KMS-11 (cell line): Measurements from ENCODE around the gene PACSIN1.

Source experiments
- H2AFZ ChIP-seq: fragments of 200-600 bp; sonication (generic); 2 replicates; pipeline ENCODE4 v1.6.1; 2016; ENCODE audit warnings: antibody characterized with exemption, mixed run types, low read depth
- H3K27ac ChIP-seq: fragments of 200-600 bp; sonication (generic); 2 replicates; pipeline ENCODE4 v1.6.1; 2016; ENCODE audit warnings: mild to moderate bottlenecking, mixed run types
- H3K27me3 ChIP-seq: fragments of 200-600 bp; sonication (generic); 2 replicates; pipeline ENCODE4 v1.6.1; 2017; ENCODE audit warnings: mild to moderate bottlenecking, low read depth, mixed run types, moderate library complexity; ENCODE audit not compliant: insufficient read depth
- H3K36me3 ChIP-seq: fragments of 200-600 bp; sonication (generic); 2 replicates; pipeline ENCODE4 v1.6.1; 2017; ENCODE audit warnings: mild to moderate bottlenecking, mixed run types; ENCODE audit not compliant: insufficient read depth
- H3K4me1 ChIP-seq: fragments of 200-600 bp; sonication (generic); 2 replicates; pipeline ENCODE4 v1.6.1; 2016; ENCODE audit warnings: mild to moderate bottlenecking, low read depth, mixed run types; ENCODE audit not compliant: poor library complexity, severe bottlenecking
- H3K4me2 ChIP-seq: fragments of 200-600 bp; sonication (generic); 2 replicates; pipeline ENCODE4 v1.7.0; 2016; ENCODE audit warnings: mild to moderate bottlenecking, mixed run types
- H3K4me3 ChIP-seq: fragments of 200-600 bp; sonication (generic); IDR thresholded peaks from 2 replicates; pipeline ENCODE4 v1.6.1; 2017; ENCODE audit warnings: low read depth, low read length, mixed read lengths; ENCODE audit not compliant: insufficient read depth
- H3K79me2 ChIP-seq: fragments of 200-600 bp; sonication (generic); 2 replicates; pipeline ENCODE4 v1.6.1; 2016; ENCODE audit warnings: low read depth, mixed run types; ENCODE audit not compliant: insufficient read depth
- H3K9ac ChIP-seq: fragments of 200-600 bp; sonication (generic); 2 replicates; pipeline ENCODE4 v1.6.1; 2016; ENCODE audit warnings: mild to moderate bottlenecking, mixed run types
- H4K20me1 ChIP-seq: fragments of 200-600 bp; sonication (generic); 2 replicates; pipeline ENCODE4 v1.6.1; 2016; ENCODE audit warnings: mild to moderate bottlenecking, mixed run types; ENCODE audit not compliant: insufficient read depth
- CTCF ChIP-seq: fragments of 200-600 bp; sonication (generic); conservative IDR thresholded peaks from 2 replicates; pipeline ENCODE4 v1.6.1; 2017; ENCODE audit warnings: low read depth, mild to moderate bottlenecking, antibody characterized with exemption, low read length, moderate library complexity, mixed read lengths

The PACSIN1 gene

GRCh38 chr6:34515473-34516387 is 49.9 kb downstream of the PACSIN1 start:
- Histone ChIP-seq H3K9ac (no peak overlapping the region), H3K27me3 (no peaks in the 10 kb centered on the region)

GRCh38 chr6:34516391-34517324 is 50.8 kb downstream of the PACSIN1 start:
- Histone ChIP-seq H2AFZ (no peak overlapping the region), H4K20me1 (no peaks in the 10 kb centered on the region), H3K4me1 (no peaks in the 10 kb centered on the region), H3K4me2 (no peak overlapping the region), H3K27me3 (no peaks in the 10 kb centered on the region), H3K4me3 (no peak overlapping the region), H3K36me3 (no peaks in the 10 kb centered on the region), H3K27ac (no peak overlapping the region), H3K79me2 (no peaks in the 10 kb centered on the region), H3K9ac (no peak overlapping the region)
- TF ChIP-seq CTCF = no peak

More at GRCh38 chr6:34515473-34516387, 49.9 kb downstream of the PACSIN1 start:
- Histone ChIP-seq H3K4me1 (no peaks in the 10 kb centered on the region), H4K20me1 (no peaks in the 10 kb centered on the region), H3K36me3 (no peaks in the 10 kb centered on the region), H3K27ac (no peak overlapping the region), H3K4me3 (no peak overlapping the region), H3K4me2 (no peak overlapping the region), H2AFZ (no peak overlapping the region), H3K79me2 (no peaks in the 10 kb centered on the region)
- no peak for TF ChIP-seq CTCF

GRCh38 chr6:34517461-34517881 is 51.6 kb downstream of the PACSIN1 start:
- no peak for TF ChIP-seq CTCF

GRCh38 chr6:34517966-34518365 is 52.1 kb downstream of the PACSIN1 start:
- Histone ChIP-seq H3K27me3 (no peaks in the 10 kb centered on the region), H3K4me2 (no peak overlapping the region), H3K79me2 (no peaks in the 10 kb centered on the region), H3K36me3 (no peaks in the 10 kb centered on the region), H3K4me3 (no peak overlapping the region), H3K9ac (no peak overlapping the region), H3K4me1 (no peaks in the 10 kb centered on the region), H4K20me1 (no peaks in the 10 kb centered on the region), H2AFZ (no peak overlapping the region), H3K27ac (no peak overlapping the region)
- no peak for TF ChIP-seq CTCF

More at GRCh38 chr6:34517461-34517881, 51.6 kb downstream of the PACSIN1 start:
- H3K4me3 ChIP-seq = no peak overlapping the region
- no peak overlapping the region for H3K4me2 ChIP-seq
- no peak overlapping the region for H3K27ac ChIP-seq
- no peaks in the 10 kb centered on the region for H4K20me1 ChIP-seq
- no peaks in the 10 kb centered on the region for H3K36me3 ChIP-seq
- H3K9ac ChIP-seq = no peak overlapping the region
- H2AFZ ChIP-seq = no peak overlapping the region
- no peaks in the 10 kb centered on the region for H3K79me2 ChIP-seq
- no peaks in the 10 kb centered on the region for H3K4me1 ChIP-seq
- no peaks in the 10 kb centered on the region for H3K27me3 ChIP-seq
